ENCODE measurements around the gene FMN1. TPM values are rescaled to one million over a fixed set of nuclear protein-coding genes. Genes with fewer than 3 reads are reported as not detected.

Gene FMN1
- total RNA-seq, 4 donors from 2014 or later = 12.6 to 52.2 (median 20.1) TPM

DNA sequence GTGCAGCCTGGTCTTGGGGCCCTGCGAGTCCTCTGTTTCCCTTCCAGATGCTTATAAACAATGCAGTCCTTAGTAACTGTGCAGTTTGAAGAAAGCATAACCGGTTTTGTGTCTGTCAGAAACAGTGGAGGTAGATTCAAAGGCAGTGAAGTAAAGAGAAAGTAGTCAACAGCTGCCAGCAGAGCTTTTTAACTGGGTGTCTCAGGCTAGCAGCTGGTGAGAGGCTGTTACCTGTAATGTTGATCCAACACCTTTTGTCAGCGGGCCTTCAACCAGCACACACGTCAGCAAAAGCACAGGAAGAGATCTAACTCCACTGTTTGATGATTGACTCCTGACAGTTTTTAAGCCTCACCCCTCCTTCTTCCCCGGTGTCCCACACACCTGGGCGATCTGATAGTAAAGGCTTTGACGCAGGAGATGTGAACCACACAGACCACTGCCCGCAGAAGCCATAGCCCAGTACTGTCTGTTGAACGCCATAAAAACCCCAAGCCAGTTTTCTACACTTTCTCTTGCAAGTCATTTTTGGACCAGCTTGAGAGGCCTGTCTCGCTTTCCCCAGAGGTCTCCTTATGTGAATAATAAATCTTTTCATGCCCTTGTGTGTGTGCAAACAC lies 178.0 kb downstream of the FMN1 start:
- 83 to 89% methylated on average over 10 of the region's 10 CpGs for WGBS, 2 donors
- no peak for DNase-seq (ENCODE audit: low spot score in 2 of 2)
- TF ChIP-seq POLR2A (IDR thresholded peaks at IDR 0.05) (no peak), CTCF (IDR thresholded peaks at IDR 0.05) (no peak)
- H3K4me3 ChIP-seq (ENCODE audit: low read depth, poor library complexity, severe bottlenecking) = no peak overlapping the region
- intact Hi-C loops (cut with DNase I; ENCODE audit: low total_unique reads) = no loop called here

- no peak for TF ChIP-seq POLR2A (IDR thresholded peaks at IDR 0.05)
- TF ChIP-seq CTCF (IDR thresholded peaks at IDR 0.05) = no peak
- WGBS, 2 donors = 79 to 92% methylated on average over 1 of the region's 1 CpG
- intact Hi-C loops (cut with DNase I; ENCODE audit: low total_unique reads) = no loop called here
- no peak for DNase-seq (ENCODE audit: low spot score in 2 of 2)
- no peak overlapping the region for H3K4me3 ChIP-seq (ENCODE audit: low read depth, poor library complexity, severe bottlenecking)
Observed at GRCh38 chr15:33014586-33014985, 179.9 kb downstream of the FMN1 start.

GRCh38 chr15:33013827-33014445 lies 180.6 kb downstream of the FMN1 start:
- intact Hi-C loops (cut with DNase I; ENCODE audit: low total_unique reads) = no loop called here
- no peak overlapping the region for H3K4me3 ChIP-seq (ENCODE audit: low read depth, poor library complexity, severe bottlenecking)
- 31 to 32% methylated on average over 3 of the region's 3 CpGs for WGBS, 2 donors
- no peak for DNase-seq (ENCODE audit: low spot score in 2 of 2)
- TF ChIP-seq POLR2A (IDR thresholded peaks at IDR 0.05) = no peak
- no peak for TF ChIP-seq CTCF (IDR thresholded peaks at IDR 0.05)

GRCh38 chr15:33011976-33012375 lies 182.5 kb downstream of the FMN1 start:
- TF ChIP-seq POLR2A (IDR thresholded peaks at IDR 0.05) (no peak), CTCF (IDR thresholded peaks at IDR 0.05) (no peak)
- DNase-seq (ENCODE audit: low spot score in 2 of 2) = no peak
- intact Hi-C loops (cut with DNase I; ENCODE audit: low total_unique reads) = no loop called here
- 83 to 86% methylated on average over 3 of the region's 3 CpGs for WGBS, 2 donors
- H3K4me3 ChIP-seq (ENCODE audit: low read depth, poor library complexity, severe bottlenecking) = no peak overlapping the region

DNA sequence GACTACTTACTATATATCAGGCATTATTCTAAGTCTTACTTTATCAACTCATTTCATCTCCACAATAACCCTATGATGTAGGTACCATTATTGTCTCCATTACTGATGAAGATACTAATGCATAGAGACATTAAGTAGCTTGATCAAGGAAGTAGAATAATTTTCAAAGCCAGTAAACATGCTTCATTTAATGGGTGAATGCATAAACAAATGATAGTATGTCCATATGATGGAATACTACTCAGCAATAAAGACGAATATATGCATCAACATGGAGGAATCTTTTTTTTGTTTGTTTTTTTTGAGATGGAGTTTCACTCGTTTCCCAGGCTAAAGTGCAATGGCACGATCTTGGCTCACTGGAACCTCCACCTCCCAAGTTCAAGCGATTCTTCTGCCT lies 184.9 kb downstream of the FMN1 start:
- no peak for TF ChIP-seq POLR2A (IDR thresholded peaks at IDR 0.05)
- TF ChIP-seq CTCF (IDR thresholded peaks at IDR 0.05) = no peak
- intact Hi-C loops (cut with DNase I; ENCODE audit: low total_unique reads) = no loop called here
- no peak overlapping the region for H3K4me3 ChIP-seq (ENCODE audit: low read depth, poor library complexity, severe bottlenecking)
- no peak for DNase-seq (ENCODE audit: low spot score in 2 of 2)
- 90 to 98% methylated on average over 4 of the region's 4 CpGs for WGBS, 2 donors

DNA sequence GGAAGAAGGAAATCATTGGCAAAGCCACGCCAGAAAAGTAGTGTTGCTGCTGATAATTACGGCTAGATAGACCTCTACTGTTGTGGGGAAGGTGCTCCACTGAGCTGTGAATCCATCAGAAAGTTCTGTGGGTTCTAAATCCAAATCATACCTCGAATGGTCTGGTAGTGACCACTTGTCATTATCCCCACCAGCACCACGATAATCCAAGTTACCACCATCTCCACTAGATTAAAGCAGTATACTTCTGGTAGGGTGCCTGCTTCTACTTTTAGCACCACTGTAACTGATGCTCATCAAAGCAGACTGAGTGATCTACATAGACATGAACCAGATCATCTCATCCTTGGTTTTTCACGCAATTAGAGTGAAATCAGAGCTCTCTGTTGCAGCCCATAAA lies 185.5 kb downstream of the FMN1 start:
- intact Hi-C loops (cut with DNase I; ENCODE audit: low total_unique reads) = no loop called here
- WGBS, 2 donors = 80 to 84% methylated on average over 5 of the region's 5 CpGs
- no peak for TF ChIP-seq CTCF (IDR thresholded peaks at IDR 0.05)
- no peak for TF ChIP-seq POLR2A (IDR thresholded peaks at IDR 0.05)
- no peak for DNase-seq (ENCODE audit: low spot score in 2 of 2)
- H3K4me3 ChIP-seq (ENCODE audit: low read depth, poor library complexity, severe bottlenecking) = no peak overlapping the region
